Activated naive CD4-positive, alpha-beta T cell (primary cell): ENCODE data around the gene KIDINS220.
"Not testable (repeated sequence)": the region's sequence is repeated elsewhere in the genome, so short reads cannot be mapped to it uniquely, and the experiment has no call there.

Experiments
- DNase-seq, 4 experiments: peaks; one replicate each; lab custom pipeline; 2025; lab: John Stamatoyannopoulos, UW

KIDINS220 gene

DNA sequence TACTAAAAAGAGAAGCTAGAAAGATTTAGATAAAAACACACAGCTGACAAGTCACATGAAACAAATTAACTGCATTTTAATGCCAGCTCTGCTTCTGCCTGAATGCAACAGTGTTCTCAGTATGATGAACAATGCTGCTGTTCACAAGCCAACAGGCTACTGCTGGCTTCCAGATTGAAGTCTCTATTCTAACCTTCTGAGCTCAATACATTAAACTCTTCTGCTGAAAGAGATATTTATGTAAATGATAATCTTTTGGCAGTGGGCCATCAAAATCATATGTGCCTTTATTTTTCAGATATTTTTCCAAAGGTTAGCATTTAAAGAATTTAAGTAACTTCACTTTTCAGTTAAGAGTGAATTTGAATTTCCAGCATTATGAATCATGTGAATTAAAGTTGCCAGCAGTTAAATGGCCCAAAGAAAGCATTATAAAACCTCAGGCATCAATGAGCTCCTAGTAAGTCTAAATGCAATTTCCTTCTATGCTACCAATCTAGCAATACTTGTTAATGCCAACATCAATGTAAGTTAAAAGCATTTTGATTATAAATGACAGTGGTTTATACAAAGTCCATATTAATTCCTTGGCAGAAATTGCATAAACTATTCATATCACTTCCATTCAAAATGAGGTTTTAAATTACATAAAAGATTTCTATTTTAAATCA lies 83.2 kb downstream of the KIDINS220 start:
- DNase-seq = no peak

DNA sequence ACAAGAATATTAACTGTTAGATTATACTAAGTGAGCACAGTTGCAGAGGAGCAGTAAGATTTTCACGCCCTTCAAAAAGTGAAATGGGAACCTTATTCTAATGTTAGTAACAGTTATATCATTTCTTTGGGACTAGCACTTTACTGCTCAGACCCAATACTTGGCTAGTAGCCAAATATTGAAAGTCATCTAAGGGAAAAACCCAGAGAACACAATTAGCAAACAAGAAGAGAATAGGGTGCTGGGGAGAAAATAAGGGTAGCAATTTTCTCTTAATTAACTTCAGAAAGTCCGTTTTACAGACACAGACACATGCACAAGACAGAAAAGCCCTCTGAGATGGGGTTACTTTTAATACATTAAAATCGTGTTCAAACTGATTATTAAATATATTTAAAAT lies 83.8 kb downstream of the KIDINS220 start:
- DNase-seq = no peak

DNA sequence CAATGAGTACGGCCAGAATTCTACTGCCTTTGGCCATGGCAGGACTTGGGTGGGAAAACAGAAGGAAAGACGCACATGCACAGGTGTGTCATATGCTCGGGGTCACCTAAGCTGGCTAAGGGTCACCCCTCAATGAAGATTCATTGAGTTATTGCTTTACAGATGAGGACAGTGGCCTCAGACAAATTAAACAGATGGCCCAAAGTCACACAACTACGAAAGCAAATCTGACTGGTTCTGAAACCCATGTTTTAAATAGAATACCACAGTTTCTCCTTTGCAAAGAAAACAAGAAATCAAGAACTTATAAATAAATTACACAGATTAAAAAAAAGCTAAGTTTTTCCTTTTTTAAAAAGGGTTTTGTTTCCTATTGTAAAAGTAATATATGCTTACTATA lies 85.0 kb downstream of the KIDINS220 start:
- DNase-seq = no peak

DNA sequence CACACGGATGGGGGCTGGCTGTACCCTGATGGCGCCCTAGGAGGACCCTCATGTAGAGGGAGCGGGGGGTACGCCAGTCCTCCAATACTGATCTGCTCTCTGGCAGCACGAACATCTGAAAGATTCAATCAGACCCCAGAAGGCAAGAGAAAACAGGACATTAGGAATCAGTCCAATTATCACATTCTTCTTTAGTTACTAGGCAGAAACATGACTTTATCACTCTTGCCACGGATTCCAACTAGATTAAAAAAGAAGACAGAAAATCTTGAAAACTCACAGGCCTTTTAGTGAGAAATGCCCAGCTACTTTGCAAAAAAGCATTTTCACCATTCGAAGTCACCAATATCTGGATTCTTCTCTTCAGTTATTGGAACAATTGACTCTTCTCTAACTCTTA lies 87.2 kb downstream of the KIDINS220 start:
- no peak for DNase-seq

DNA sequence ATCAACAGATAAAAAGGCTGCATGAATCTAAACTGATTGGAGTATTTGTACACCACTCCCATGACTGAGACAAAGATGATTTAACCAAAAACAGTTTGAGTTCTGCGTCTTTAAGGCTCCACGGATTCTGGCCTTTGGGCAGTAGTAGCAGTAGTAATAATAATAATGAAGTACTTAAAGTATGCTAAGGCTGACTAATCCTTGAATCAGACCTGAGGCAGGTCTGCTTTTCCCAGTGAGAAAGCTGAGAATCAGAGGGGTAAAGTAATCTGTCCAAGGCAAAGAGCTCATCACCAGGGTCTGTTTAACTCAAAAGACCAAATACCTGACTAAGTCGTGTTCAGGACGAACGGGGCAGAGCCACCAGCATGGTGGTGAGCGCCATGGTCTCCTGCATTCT lies 94.2 kb downstream of the KIDINS220 start:
- DNase-seq = no peak

DNA sequence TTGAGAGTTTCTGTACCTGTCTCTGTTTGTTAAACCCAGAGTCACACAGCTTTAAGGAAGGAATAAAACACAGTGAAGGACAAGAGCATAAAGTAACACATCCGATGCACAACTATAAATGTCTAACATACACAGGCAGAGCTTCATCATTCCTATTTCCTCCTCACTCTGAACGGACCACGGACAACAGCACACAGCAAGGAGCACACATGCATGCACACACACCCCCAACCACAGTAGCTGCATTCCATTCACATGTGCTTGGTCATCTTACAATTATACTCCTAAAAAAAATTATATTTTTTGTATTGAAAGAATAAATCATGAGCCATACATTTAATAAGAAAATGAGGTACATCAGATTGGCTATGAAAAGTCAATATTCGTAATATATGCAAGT lies 97.3 kb downstream of the KIDINS220 start:
- DNase-seq = no peak

DNA sequence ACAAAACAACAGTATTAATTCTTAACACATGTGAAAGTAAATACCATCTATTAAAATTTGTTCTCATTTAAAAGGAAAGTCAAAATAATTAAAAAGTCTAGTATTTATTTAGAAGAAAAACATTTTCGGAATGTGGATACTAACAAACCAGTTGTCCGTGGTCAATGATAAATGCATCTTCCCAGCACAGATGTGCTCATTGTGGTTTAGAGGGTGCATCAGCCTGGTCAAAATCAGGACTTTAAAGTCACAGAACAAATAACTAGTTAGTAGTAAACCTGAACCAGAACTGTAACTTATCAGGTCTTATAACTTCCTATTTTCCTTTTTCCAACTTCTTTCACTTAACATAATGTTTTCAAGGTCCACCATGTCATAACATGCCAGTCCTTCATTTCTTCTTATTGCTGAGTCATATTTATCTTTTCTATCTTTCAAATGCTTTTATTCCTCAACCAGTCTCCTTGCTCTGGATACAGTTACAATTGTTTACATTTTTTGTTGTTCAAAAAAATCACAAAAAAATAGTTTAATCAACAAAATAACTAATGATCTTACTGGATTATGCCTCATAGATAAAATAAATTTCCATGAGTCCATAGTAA lies 99.7 kb downstream of the KIDINS220 start:
- no peak for DNase-seq

DNA sequence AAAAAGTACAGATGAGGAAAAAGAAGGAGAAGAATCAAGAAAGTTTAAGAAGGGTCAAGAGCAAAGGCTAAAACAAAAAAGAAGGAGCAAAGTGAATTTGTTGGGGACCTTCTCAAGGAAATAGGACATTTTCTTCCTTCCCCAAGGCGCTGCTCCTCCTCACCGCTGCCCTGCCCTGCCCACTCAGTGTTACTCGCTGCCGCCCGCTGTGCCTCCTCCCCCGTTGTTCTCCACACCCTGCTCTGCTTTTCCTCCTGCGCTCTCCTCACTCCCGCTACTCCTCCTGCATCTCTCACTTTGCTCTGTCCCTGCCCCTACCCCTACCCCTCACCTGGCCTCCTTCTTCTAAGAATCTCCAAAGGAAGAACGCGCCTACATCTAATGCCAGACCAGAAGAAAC lies 104.8 kb downstream of the KIDINS220 start:
- DNase-seq = no peak

DNA sequence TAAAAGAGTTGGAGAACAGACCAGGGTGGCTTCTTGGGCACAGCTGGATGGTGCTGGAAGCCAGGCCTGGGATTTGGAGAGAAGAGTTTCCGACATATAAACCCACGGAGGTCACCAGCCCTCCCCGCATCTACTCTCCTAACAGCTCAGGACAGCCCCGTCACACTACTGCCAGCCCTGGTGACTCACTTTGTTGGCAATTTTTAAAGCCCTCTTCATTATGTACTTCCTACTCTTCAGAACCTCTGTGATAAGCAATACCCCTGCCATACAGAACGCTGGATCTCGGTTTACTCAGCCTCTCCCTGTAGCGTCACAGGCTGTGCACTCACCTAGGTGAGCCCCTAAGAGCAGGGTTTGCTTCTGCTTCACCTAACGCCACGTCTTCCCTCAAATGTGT lies 107.5 kb downstream of the KIDINS220 start:
- DNase-seq = no peak

DNA sequence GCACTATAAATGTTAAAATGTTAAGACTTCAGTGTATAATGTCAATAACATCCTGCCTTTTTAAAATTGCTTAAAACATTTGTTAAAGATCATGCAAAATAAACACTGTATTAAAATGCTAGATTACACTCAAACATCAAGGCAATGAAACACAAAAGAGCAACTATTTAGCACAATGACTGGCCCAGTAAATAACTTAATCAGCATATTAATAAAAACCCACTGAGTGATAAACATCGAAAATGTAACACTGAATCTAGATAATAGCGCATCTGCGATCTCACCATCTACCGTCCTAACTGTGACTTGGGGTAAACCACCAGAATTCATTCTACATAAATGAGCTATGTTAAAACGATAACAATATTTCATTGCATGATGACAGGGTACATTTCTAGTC lies 108.3 kb downstream of the KIDINS220 start:
- not testable (repeated sequence) for DNase-seq

DNA sequence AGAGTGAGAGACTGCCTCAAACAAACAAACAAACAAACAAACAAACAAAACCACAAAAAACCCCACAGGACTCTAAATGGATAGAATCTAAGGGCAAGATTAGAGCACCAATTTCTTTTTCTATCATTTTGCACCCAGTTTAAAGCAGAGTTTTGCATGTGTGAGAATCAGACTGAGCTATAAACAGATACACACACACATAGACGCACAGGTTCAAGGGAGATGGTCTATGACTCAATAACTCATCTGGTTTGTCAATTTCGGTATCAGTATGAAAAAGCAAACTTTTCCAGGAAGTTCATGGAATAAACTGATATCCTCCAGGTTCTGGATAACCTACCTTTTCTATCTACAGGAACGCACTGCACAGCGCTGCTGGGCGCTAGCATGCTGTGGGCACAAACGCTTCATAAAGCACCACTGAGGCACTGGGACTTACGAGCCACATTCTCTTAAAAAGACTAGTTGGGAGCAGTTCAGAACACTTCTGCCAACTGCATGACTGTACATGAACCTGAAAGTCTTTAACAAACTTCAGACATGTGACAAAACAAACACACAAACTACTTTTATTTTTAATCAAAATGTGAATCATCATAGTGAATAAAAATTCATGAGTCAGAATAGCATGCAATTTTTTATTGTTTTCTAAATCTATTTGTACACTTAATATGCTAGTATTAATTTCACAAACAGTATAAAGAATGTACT lies 109.0 kb downstream of the KIDINS220 start:
- DNase-seq = no peak

DNA sequence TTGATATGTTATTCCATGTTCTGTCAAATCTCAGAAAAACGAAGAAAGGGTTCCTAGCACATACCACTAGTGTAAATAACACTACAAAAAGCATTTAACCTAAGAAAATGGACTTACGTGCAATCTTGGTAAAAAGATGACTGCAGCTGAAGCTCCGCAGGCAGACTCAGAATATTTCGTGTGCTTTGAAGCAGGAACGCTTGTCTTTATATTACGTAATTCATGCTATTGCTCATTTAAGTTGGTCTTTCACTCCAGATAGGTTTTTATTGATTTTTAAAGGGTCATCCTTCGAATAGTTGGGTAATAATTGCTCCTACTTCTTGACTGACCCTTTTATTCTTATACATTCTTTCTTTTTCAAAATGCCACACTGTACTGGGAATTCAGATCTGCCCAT lies 111.6 kb downstream of the KIDINS220 start:
- DNase-seq = no peak

DNA sequence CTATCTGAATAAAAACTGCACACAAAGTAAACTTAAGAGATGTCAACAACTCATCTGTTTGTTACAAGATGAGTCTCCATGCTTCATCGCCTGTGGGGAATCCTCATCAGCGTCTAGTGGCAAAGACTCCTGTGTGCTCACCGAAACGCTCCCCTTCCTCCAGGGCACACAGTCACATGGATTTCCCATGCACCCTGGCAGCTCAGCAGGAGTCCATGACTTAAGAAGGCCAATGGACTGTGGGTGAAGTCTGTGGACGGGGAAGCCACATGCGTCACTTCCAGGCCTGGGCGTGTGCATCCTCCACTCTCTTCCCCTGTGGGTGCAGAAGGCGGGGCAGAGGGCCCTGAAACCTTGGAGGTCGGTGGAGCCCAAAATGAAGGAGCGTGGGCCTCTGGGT lies 114.4 kb downstream of the KIDINS220 start:
- DNase-seq = no peak

DNA sequence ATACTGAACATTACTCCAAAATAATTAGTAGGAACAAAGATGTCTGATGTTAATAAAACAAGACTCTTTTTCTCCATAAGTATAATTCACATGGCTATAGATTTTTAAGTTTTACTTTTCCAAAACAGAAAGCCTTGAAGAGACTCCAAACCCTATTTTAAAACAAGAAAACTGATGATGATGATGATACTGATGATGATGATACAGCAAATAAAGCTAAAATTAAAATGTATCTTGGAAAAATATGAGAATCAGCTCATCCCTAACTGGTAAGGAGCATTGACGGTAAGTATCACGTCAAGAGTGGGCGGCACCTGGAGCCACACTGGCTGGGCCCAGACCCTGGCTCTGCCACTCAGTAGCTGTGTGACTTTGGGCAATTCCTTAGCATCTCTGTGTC lies 116.0 kb downstream of the KIDINS220 start:
- no peak for DNase-seq

DNA sequence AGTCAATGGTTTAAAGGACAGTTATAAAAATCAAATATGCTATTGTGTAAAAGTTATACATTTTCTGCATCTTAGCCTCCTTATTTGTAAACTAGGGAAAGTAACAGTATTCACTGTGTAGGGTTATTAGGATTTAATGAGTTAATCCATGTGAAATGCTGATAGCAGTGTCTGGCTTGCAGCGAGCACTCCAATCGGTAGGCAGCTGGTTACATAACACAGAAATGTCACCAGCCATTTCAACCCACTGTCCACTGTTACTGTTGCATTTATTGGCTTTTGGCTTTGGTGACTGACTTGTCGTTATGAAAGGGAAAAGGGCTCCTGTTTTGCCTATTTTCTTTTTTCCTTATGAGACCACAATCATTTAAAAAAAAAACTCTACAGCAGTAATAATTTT lies 116.7 kb downstream of the KIDINS220 start:
- no peak for DNase-seq

DNA sequence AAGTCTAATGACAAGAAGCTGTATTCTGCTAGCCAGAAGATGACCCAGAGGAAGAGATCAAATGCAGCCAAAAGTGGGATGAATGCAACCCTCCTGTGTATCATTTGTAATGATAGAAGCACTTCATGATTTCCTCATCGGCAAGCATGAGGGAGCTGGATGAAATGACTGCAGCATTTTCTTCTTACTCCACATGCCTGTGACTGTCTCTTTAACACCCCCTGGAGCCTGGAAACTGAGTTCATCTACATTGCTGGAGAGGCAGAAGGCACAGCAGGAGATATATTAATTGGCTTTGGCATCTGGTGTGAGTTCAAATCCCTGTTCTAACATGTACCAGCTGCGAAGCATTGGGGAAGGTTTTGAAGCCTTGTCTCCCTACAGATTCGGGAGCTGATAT lies 117.9 kb downstream of the KIDINS220 start:
- DNase-seq = no peak

DNA sequence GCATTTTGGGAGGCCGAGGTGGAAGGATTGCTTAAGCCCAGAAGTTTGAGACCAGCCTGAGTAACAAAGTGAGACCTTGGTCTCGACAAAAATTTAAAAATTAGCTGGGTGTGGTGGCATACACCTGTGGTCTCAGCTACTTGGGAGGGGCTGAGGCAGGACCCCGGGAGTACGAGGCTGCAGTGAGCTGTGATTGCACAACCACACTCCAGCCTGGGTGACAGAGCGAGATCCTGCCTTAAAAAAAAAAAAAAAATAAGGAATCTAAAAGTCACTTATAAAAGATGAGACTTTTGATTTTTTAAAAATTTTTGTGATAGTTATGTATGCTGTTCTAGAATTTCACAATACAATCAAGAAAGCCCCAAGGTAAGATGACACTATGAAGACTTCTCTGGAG lies 122.4 kb downstream of the KIDINS220 start:
- no peak for DNase-seq

DNA sequence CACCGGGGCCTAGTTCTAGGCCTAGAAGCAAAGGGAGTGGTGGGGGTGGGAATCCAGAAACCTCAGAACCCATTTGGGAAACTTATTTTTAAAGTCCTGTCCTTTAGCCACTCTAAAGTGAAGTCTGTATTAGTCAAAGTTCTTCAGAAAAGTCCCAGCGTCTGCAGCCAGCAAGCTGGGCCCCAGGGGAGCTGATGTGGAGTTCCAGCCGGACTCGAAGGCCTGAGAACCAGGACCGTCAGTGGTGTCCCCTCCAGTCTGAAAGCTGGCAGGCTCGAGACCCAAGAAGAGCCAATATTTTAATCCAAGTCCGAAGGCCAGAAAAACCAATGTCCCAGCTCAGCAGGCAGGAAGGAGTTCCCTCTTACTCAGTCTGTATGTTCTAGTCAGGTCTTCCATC lies 123.1 kb downstream of the KIDINS220 start:
- DNase-seq = no peak

DNA sequence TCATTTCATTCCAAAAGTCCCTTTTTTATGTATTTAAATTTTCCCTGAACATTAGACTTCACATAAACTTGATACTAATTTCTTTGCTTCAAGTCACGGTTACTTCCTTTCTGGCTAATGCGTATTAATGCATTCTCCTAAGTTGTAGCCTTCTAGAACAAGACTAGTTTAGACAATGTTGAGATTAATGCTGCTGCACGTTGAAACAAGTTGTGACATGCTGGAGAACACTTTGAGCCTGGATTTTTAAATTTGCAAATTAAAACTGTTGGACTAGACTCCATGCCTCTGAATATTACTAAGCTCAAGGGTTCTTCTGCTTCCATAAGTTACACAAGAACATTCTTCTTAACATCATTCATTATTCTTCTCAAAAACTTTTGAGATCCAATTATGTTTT lies 126.5 kb downstream of the KIDINS220 start:
- no peak for DNase-seq

DNA sequence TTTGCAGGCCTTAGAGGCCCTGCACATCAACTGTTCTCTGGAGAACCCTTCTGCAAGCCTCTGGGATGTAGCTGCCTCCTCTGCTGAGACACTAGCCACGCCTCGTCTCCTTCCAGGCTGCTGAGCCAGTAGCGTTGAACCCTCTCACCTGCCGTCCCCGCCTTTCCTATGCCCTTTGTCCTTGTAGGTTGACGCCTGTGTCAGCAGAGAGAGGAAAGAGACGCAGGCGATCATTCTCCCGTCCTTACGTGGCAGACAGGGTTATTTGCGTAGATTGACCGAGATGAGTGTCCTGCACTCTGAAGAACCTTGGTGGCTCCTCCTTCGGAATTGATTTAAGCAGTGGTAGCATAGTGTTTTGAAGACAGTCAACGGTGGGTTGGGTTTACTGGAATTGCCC lies 127.8 kb downstream of the KIDINS220 start:
- no peak for DNase-seq

DNA sequence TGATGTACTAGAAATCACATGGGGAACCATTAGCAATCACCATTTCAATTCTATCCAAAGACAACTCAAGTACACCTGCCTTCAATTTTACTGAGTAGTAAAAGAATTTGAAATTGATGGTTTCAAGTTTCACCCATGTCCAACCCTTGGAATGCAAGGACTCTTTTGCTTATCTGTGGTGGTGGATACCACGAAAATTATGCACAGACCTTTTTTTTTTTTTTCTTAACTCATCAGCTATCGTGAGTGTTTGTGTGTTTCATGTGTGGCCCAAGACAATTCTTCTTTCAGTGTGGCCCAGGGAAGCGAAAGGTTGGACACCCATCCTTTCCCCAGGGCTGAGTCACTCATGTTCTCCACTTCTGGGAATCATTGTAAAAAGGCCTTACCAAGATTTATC lies 132.5 kb downstream of the KIDINS220 start:
- DNase-seq = no peak

DNA sequence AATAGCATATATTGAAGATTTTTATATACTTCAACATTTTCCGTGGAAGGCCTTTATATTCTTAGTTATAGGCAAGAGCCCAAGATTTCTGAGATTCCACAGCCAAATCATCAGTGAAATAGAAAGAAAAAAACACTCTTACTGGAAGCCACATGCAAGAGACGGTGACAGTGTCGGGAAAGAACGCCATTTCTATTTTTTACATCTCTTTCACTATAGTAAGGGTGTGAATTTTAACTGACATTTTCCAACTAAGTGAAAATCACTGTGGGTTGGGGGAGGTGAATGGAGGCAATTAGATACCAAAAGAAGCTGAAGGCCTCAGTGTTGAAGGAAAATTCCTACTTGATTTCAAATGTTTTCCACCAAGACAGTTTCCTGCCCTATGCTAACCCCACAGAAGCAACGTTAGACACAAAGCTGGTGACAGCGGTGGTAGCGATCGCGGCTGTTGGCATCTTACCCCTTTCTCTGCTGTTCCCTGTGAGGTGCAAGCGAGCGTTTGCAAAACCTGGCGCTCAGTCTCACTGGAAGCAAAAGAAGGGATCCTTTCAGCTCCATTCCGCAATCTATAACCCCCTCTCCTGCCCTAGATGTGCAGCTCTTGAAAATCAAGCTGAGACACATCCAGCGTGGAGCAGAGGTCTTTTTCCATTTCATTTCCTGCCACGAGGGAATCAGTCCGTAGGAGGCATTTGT lies 135.6 kb downstream of the KIDINS220 start:
- no peak for DNase-seq

DNA sequence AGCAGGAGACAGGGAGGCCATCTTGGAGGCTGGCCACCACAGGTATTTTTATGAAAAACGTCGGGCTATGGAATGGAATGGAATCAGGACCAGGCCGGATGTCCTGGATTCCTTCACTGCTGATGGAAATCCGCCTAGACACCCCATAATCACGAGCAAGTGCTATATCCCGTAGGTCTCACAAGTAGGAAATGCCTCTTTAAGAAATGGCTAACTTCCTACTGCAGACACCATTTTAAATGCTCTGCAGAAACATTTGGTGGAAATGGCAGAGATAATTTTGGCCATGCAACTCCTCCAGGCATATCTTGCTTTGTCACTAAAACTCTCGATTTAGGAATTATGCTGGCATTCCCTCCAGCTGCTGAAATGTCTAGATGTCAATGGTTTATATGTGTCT lies 137.6 kb downstream of the KIDINS220 start:
- DNase-seq = no peak
